ENCODE measurements around the gene LCE2B.

DNA sequence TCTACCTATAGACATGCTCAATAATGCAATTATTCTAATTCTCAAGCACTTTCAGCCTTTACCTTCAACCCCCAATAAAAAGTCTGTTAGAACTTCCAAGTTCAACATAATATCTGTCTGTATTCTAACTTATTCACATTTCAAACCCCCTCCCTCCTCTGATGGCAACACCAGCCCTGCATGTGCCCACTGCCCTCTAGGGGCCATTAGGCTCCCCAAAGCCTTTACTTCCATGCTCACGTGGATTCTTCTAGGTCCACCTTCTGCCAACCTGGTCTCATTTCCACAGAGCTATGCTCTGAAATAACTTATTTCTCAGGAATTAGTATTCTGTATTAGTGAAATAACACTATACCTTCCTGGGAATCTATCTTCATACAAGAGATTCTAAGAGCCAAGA is 49.7 kb downstream of the LCE2B start:
- TF ChIP-seq EP300 (IDR thresholded peaks at IDR 0.05; ENCODE audit: low read depth in 2 of 2, low read length in 2 of 2) (no peak), EP300 (CRISPR knock-in tag; IDR thresholded peaks at IDR 0.05; ENCODE audit: borderline replicate concordance) (no peak), POLR2G (IDR thresholded peaks at IDR 0.05; ENCODE audit: low read depth, low read length) (no peak), MAZ (IDR thresholded peaks at IDR 0.05; ENCODE audit: borderline replicate concordance, low read depth, low read length) (no peak), MAZ (CRISPR knock-in tag; IDR thresholded peaks at IDR 0.05; ENCODE audit: low read depth) (no peak), LCORL (IDR thresholded peaks at IDR 0.05) (no peak), LCORL (CRISPR knock-in tag; IDR thresholded peaks at IDR 0.05) (no peak), POLR2A (IDR thresholded peaks at IDR 0.05; ENCODE audit: insufficient read depth in 1 of 2, low read depth in 2 of 2, low read length in 2 of 2) (no peak)
